WTC11 (cell line): Measurements from ENCODE around the gene YARS1. TPM values are rescaled to one million over a fixed set of nuclear protein-coding genes. Genes with fewer than 3 reads are reported as not detected.

Source experiments
- ATAC-seq: fragments of 200-7000 bp; cut with Tn5 transposase; 2 replicates; pipeline ENCODE4 v1.10.0; 2021; ENCODE audit warnings: mild to moderate bottlenecking, moderate library complexity
- CTCF ChIA-PET: fragments of 300-600 bp; sonication (Branson Sonifier 250); formaldehyde crosslinking; loops from one replicate; lab custom pipeline; 2021; ENCODE audit warnings: antibody characterized with exemption; lab: Charles Lee
- POLR2A ChIA-PET: fragments of 350-600 bp; sonication (Branson Sonifier 250); formaldehyde crosslinking; loops from one replicate; lab custom pipeline; 2021; ENCODE audit warnings: antibody characterized with exemption; lab: Charles Lee
- DNase-seq: peaks from one replicate; pipeline ENCODE4 v3.0.0; 2021; ENCODE audit warnings: low spot score
- H3K27ac Mint-ChIP-seq: 2 replicates; pipeline ENCODE4 v1.8.0; 2021; ENCODE audit warnings: mixed read lengths
- H3K27me3 Mint-ChIP-seq: 2 replicates; pipeline ENCODE4 v1.8.0; 2021; ENCODE audit warnings: low read depth, mild to moderate bottlenecking, moderate library complexity, mixed read lengths
- H3K36me3 Mint-ChIP-seq: 2 replicates; pipeline ENCODE4 v1.8.0; 2021; ENCODE audit warnings: mixed read lengths
- H3K4me1 Mint-ChIP-seq: 2 replicates; pipeline ENCODE4 v1.8.0; 2022; ENCODE audit warnings: mixed read lengths
- H3K4me3 Mint-ChIP-seq: 2 replicates; pipeline ENCODE4 v1.8.0; 2021; ENCODE audit warnings: mild to moderate bottlenecking, moderate library complexity, mixed read lengths
- H3K9me3 Mint-ChIP-seq: 2 replicates; pipeline ENCODE4 v1.8.0; 2021; ENCODE audit warnings: mixed read lengths
- AR ChIP-seq: fragments of 250-450 bp; sonication (Bioruptor Pico); IDR thresholded peaks from 2 replicates; pipeline ENCODE4 v1.9.0; 2021; ENCODE audit warnings: mild to moderate bottlenecking
- ATF3 ChIP-seq: sonication (generic); formaldehyde crosslinking; conservative IDR thresholded peaks from 2 replicates; pipeline ENCODE4 v1.8.1; 2022; ENCODE audit warnings: mild to moderate bottlenecking, missing genetic modification reagents
- ATF6 ChIP-seq: sonication (generic); formaldehyde crosslinking; IDR thresholded peaks from 2 replicates; pipeline ENCODE4 v1.8.1; 2023; ENCODE audit warnings: mild to moderate bottlenecking, missing genetic modification reagents
- CDX4 ChIP-seq: fragments of 250-450 bp; sonication (Bioruptor Pico); IDR thresholded peaks from 2 replicates; pipeline ENCODE4 v1.9.0; 2021; ENCODE audit warnings: moderate library complexity, mild to moderate bottlenecking, inconsistent platforms, borderline replicate concordance
- CREM ChIP-seq: sonication (generic); formaldehyde crosslinking; IDR thresholded peaks from 2 replicates; pipeline ENCODE4 v1.8.1; 2022; ENCODE audit warnings: mild to moderate bottlenecking, missing genetic modification reagents, moderate library complexity
- CTCF ChIP-seq: fragments of 200-600 bp; IDR thresholded peaks from 2 replicates; pipeline ENCODE4 v1.8.0; 2022; ENCODE audit warnings: antibody characterized with exemption
- E2F5 ChIP-seq: sonication (generic); formaldehyde crosslinking; IDR thresholded peaks from 2 replicates; pipeline ENCODE4 v1.8.1; 2022; ENCODE audit warnings: mild to moderate bottlenecking, moderate library complexity, missing genetic modification reagents
- EMX1 ChIP-seq: fragments of 250-450 bp; sonication (Bioruptor Pico); IDR thresholded peaks from 2 replicates; pipeline ENCODE4 v1.8.0; 2021; ENCODE audit warnings: mild to moderate bottlenecking
- ERG ChIP-seq: fragments of 250-450 bp; sonication (Bioruptor Pico); IDR thresholded peaks from 2 replicates; pipeline ENCODE4 v1.8.0; 2021; ENCODE audit warnings: mild to moderate bottlenecking
- GRHL2 ChIP-seq: fragments of 250-450 bp; sonication (Bioruptor Pico); IDR thresholded peaks from 2 replicates; pipeline ENCODE4 v1.8.0; 2022; ENCODE audit warnings: mild to moderate bottlenecking, moderate library complexity; ENCODE audit not compliant: insufficient replicate concordance, severe bottlenecking
- HMGA2 ChIP-seq: fragments of 250-450 bp; sonication (Bioruptor Pico); IDR thresholded peaks from 2 replicates; pipeline ENCODE4 v1.4.0; 2021; ENCODE audit warnings: mild to moderate bottlenecking, moderate library complexity
- HMGXB4 ChIP-seq: sonication (generic); formaldehyde crosslinking; IDR thresholded peaks from 2 replicates; pipeline ENCODE4 v1.8.1; 2023; ENCODE audit warnings: mild to moderate bottlenecking, moderate library complexity, missing genetic modification reagents
- PREB ChIP-seq: sonication (generic); formaldehyde crosslinking; IDR thresholded peaks from 2 replicates; pipeline ENCODE4 v1.8.1; 2022; ENCODE audit warnings: mild to moderate bottlenecking, missing genetic modification reagents, moderate library complexity, borderline replicate concordance
- SMAD4 ChIP-seq: sonication (generic); formaldehyde crosslinking; IDR thresholded peaks from 2 replicates; pipeline ENCODE4 v1.8.0; 2022; ENCODE audit warnings: mild to moderate bottlenecking, missing genetic modification reagents
- SP1 ChIP-seq: sonication (generic); formaldehyde crosslinking; conservative IDR thresholded peaks from 2 replicates; pipeline ENCODE4 v1.8.1; 2022; ENCODE audit warnings: missing genetic modification reagents
- USF1 ChIP-seq: sonication (generic); formaldehyde crosslinking; IDR thresholded peaks from 2 replicates; pipeline ENCODE4 v1.8.0; 2022; ENCODE audit warnings: mild to moderate bottlenecking, missing genetic modification reagents
- ZNF671 ChIP-seq: fragments of 250-450 bp; sonication (Bioruptor Pico); IDR thresholded peaks from 2 replicates; pipeline ENCODE4 v1.8.0; 2021; ENCODE audit warnings: mild to moderate bottlenecking
- total RNA-seq: library from RNA; stranded (reverse); gene quantifications from 3 replicates; pipeline ENCODE4 v1.2.3, GENCODE V29; 2021

YARS1 gene
- total RNA-seq, 1 experiment from 2014 or later = 197 TPM

GRCh38 chr1:32801096-32801715 is 16.0 kb downstream of the YARS1 start:
- Mint-ChIP-seq H3K4me1 (no peaks in the 10 kb centered on the region), H3K4me3 (no peak overlapping the region), H3K9me3 (peaks cover 8% of the 10 kb centered on the region), H3K36me3 (peaks cover 70% of the 10 kb centered on the region), H3K27me3 (no peaks in the 10 kb centered on the region), H3K27ac (peak overlapping the region; percentile 23; the same call in 1 of the 2 replicates)
- CTCF ChIA-PET = no interaction called here
- POLR2A ChIA-PET = no interaction called here
- DNase-seq (no peak), ATAC-seq (no peak)
- no peak for TF ChIP-seq ZNF671 (CRISPR knock-in tag)

GRCh38 chr1:32798679-32799416 is 18.3 kb downstream of the YARS1 start:
- no peaks in the 10 kb centered on the region for H3K9me3 Mint-ChIP-seq
- H3K4me3 Mint-ChIP-seq = no peak overlapping the region
- ChIA-PET POLR2A (no interaction called here), CTCF (no interaction called here)
- ATAC-seq (no peak), DNase-seq (no peak)
- no peaks in the 10 kb centered on the region for H3K27me3 Mint-ChIP-seq
- no peak for TF ChIP-seq USF1
- TF ChIP-seq CTCF = no peak
- no peak for TF ChIP-seq PREB (CRISPR knock-in tag)
- TF ChIP-seq CREM = no peak
- TF ChIP-seq SP1 (CRISPR knock-in tag) = no peak
- no peak for TF ChIP-seq SMAD4 (CRISPR knock-in tag)
- TF ChIP-seq CDX4 (CRISPR knock-in tag) = no peak
- no peak for TF ChIP-seq ATF6 (CRISPR knock-in tag)
- no peak for TF ChIP-seq AR
- no peak for TF ChIP-seq ATF3 (CRISPR knock-in tag)
- TF ChIP-seq HMGA2 (CRISPR knock-in tag) = no peak
- no peak for TF ChIP-seq ERG (CRISPR knock-in tag)
- no peak for TF ChIP-seq EMX1 (CRISPR knock-in tag)
- TF ChIP-seq E2F5 = no peak
- TF ChIP-seq GRHL2 = no peak
- no peak for TF ChIP-seq HMGXB4
- H3K36me3 Mint-ChIP-seq = peaks cover 61% of the 10 kb centered on the region
- H3K4me1 Mint-ChIP-seq = no peaks in the 10 kb centered on the region
- peak overlapping the region; percentile 1 for H3K27ac Mint-ChIP-seq
